HS-5 (cell line): ENCODE data around the gene RTN4RL1.
"Not testable (repeated sequence)": the region's sequence is repeated elsewhere in the genome, so short reads cannot be mapped to it uniquely, and the experiment has no call there.

Source experiments
- DNase-seq: peaks from one replicate; pipeline ENCODE4 v3.0.0-alpha.2; 2012; ENCODE audit warnings: low read depth

Gene RTN4RL1

GRCh38 chr17:2025622-2026309, 632 bp upstream of the RTN4RL1 start:
- no peak for DNase-seq

- no peak for DNase-seq
Observed at GRCh38 chr17:2024572-2025219, 438 bp downstream of the RTN4RL1 start.

GRCh38 chr17:2023692-2024571, 1.2 kb downstream of the RTN4RL1 start:
- no peak for DNase-seq

GRCh38 chr17:2023256-2023655, 1.9 kb downstream of the RTN4RL1 start:
- DNase-seq: no peak

- DNase-seq: no peak
Observed at GRCh38 chr17:2022647-2023240, 2.4 kb downstream of the RTN4RL1 start.

GRCh38 chr17:2020721-2021120, 4.4 kb downstream of the RTN4RL1 start:
- no peak for DNase-seq

- DNase-seq: no peak
Observed at GRCh38 chr17:2019723-2020122, 5.4 kb downstream of the RTN4RL1 start.

- no peak for DNase-seq
Observed at GRCh38 chr17:2018716-2019510, 6.2 kb downstream of the RTN4RL1 start.

- no peak for DNase-seq
Observed at GRCh38 chr17:2017274-2017941, 7.7 kb downstream of the RTN4RL1 start.

GRCh38 chr17:2016494-2016893, 8.6 kb downstream of the RTN4RL1 start:
- no peak for DNase-seq

- DNase-seq: no peak
Observed at GRCh38 chr17:2015314-2015713, 9.8 kb downstream of the RTN4RL1 start.

- DNase-seq: no peak
Observed at GRCh38 chr17:2013994-2014317, 11.2 kb downstream of the RTN4RL1 start.

GRCh38 chr17:2013220-2013993, 11.7 kb downstream of the RTN4RL1 start:
- not testable (repeated sequence) for DNase-seq

GRCh38 chr17:2012499-2012898, 12.6 kb downstream of the RTN4RL1 start:
- DNase-seq: no peak

- DNase-seq: no peak
Observed at GRCh38 chr17:2011411-2012371, 13.4 kb downstream of the RTN4RL1 start.

- DNase-seq: no peak
Observed at GRCh38 chr17:2009737-2010136, 15.4 kb downstream of the RTN4RL1 start.

- no peak for DNase-seq
Observed at GRCh38 chr17:2008332-2009126, 16.6 kb downstream of the RTN4RL1 start.

- no peak for DNase-seq
Observed at GRCh38 chr17:2004435-2004952, 20.6 kb downstream of the RTN4RL1 start.
